C4-2B (cell line): ENCODE results near the gene PPIB.

Experiments used
- ZFX ChIP-seq: fragments of 450-650 bp; IDR thresholded peaks from 2 replicates; pipeline ENCODE4 v1.6.1; 2017
- TF ChIP-seq, protein P1 (sequence below): fragments of 450-650 bp; conservative IDR thresholded peaks from 2 replicates; pipeline ENCODE4 v1.5.1; 2017; ENCODE audit warnings: mild to moderate bottlenecking

DNA sequence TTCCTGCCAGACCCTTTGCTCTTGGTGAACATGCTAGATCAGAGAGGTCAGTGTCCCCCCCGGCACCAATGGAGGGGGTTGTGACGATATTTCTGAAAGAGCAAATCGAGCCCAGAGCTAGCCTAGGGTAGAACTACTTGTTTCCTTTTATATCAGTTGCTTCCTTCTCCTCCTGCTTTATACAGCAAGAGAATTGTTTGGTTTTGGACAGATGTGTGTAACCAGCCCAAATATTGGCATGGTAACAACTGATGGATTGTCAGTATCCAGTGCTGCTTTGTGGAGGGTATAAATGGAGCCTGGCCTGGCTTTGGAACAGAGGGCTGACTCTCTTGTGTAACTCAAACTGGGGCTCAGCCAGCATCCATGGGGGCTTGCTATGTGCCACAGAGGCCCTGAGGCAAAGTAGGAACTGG is 39.9 kb downstream of the PPIB start:
- TF ChIP-seq, protein P1, sequence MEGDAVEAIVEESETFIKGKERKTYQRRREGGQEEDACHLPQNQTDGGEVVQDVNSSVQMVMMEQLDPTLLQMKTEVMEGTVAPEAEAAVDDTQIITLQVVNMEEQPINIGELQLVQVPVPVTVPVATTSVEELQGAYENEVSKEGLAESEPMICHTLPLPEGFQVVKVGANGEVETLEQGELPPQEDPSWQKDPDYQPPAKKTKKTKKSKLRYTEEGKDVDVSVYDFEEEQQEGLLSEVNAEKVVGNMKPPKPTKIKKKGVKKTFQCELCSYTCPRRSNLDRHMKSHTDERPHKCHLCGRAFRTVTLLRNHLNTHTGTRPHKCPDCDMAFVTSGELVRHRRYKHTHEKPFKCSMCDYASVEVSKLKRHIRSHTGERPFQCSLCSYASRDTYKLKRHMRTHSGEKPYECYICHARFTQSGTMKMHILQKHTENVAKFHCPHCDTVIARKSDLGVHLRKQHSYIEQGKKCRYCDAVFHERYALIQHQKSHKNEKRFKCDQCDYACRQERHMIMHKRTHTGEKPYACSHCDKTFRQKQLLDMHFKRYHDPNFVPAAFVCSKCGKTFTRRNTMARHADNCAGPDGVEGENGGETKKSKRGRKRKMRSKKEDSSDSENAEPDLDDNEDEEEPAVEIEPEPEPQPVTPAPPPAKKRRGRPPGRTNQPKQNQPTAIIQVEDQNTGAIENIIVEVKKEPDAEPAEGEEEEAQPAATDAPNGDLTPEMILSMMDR, result no peak
- TF ChIP-seq ZFX, result no peak
